Fibroblast of villous mesenchyme (primary cell): ENCODE results near the gene CD226. TPM values are rescaled to one million over a fixed set of nuclear protein-coding genes. Genes with fewer than 3 reads are reported as not detected.

Experiments used
- DNase-seq: peaks from one replicate; pipeline ENCODE4 v3.0.0-alpha.2; 2010; ENCODE audit warnings: low read depth
- H3K4me3 ChIP-seq: 2 replicates; pipeline ENCODE4 v1.5.1; 2011; ENCODE audit warnings: low read depth, mild to moderate bottlenecking, low read length
- CTCF ChIP-seq: IDR thresholded peaks from 2 replicates; pipeline ENCODE4 v1.5.1; 2012; ENCODE audit warnings: low read depth, mild to moderate bottlenecking, low read length; ENCODE audit not compliant: insufficient read depth
- total RNA-seq: library from RNA; depleted of rRNA; stranded (reverse); fragments of >200 nt; gene quantifications from 2 replicates; pipeline ENCODE4 v1.2.3, GENCODE V29; 2012

CD226 gene
- total RNA-seq, 1 donor: 2.6 TPM

GRCh38 chr18:69948919-69949537 is 1.4 kb upstream of the CD226 start:
- H3K4me3 ChIP-seq: no peak overlapping the region
- peak; percentile 60 for DNase-seq

GRCh38 chr18:69948256-69948655 is 583 bp upstream of the CD226 start:
- no peak for DNase-seq
- H3K4me3 ChIP-seq: no peak overlapping the region
- TF ChIP-seq CTCF: no peak

More at GRCh38 chr18:69948919-69949537, 1.4 kb upstream of the CD226 start:
- no peak for TF ChIP-seq CTCF

- no peak for TF ChIP-seq CTCF
- DNase-seq: no peak
- no peak overlapping the region for H3K4me3 ChIP-seq
Observed at GRCh38 chr18:69946608-69947155, 991 bp downstream of the CD226 start.

- no peak overlapping the region for H3K4me3 ChIP-seq
- DNase-seq: no peak
- no peak for TF ChIP-seq CTCF
Observed at GRCh38 chr18:69945220-69946114, 2.2 kb downstream of the CD226 start.

- TF ChIP-seq CTCF: no peak
- H3K4me3 ChIP-seq: no peak overlapping the region
- no peak for DNase-seq
Observed at GRCh38 chr18:69944436-69944835, 3.2 kb downstream of the CD226 start.

- no peak overlapping the region for H3K4me3 ChIP-seq
- peak; percentile 37 for TF ChIP-seq CTCF
- no peak for DNase-seq
Observed at GRCh38 chr18:69943021-69943420, 4.7 kb downstream of the CD226 start.
